K562 (cell line): Measurements from ENCODE around the gene ROM1. TPM values are rescaled to one million over a fixed set of nuclear protein-coding genes. Genes with fewer than 3 reads are reported as not detected.

Experiments used
- BCOR ChIP-seq: fragments of 450-650 bp; IDR thresholded peaks from 2 replicates; pipeline ENCODE4 v1.6.1; 2016
- BHLHE40 ChIP-seq: IDR thresholded peaks from 2 replicates; pipeline ENCODE4 v1.6.1; 2011; ENCODE audit warnings: low read length, improper control_type of control experiment
- BMI1 ChIP-seq: fragments of 150-350 bp; IDR thresholded peaks from 2 replicates; pipeline ENCODE4 v1.6.1; 2014; ENCODE audit warnings: low read length
- ELK3 ChIP-seq: fragments of 450-650 bp; formaldehyde crosslinking; IDR thresholded peaks from 2 replicates; pipeline ENCODE4 v1.4.0; 2020; ENCODE audit warnings: mild to moderate bottlenecking
- ESRRB ChIP-seq: fragments of 250-450 bp; sonication (Bioruptor Pico); IDR thresholded peaks from 2 replicates; pipeline ENCODE4 v1.5.0; 2020; ENCODE audit warnings: mild to moderate bottlenecking, moderate library complexity, borderline replicate concordance
- FOSL1 ChIP-seq: fragments of 200-800 bp; sonication (Bioruptor generic); conservative IDR thresholded peaks from 2 replicates; pipeline ENCODE4 v1.6.1; 2016; ENCODE audit warnings: missing genetic modification characterization, missing compliant biosample characterization
- FUS ChIP-seq: fragments of 200-400 bp; formaldehyde crosslinking; optimal IDR thresholded peaks from 2 replicates; pipeline ENCODE3; 2017; ENCODE audit warnings: low read depth, low read length
- GATAD2B ChIP-seq: fragments of 450-650 bp; IDR thresholded peaks from 2 replicates; pipeline ENCODE4 v1.6.1; 2017; ENCODE audit warnings: mild to moderate bottlenecking, borderline replicate concordance
- MIER1 ChIP-seq: fragments of 450-650 bp; IDR thresholded peaks from 2 replicates; pipeline ENCODE4 v1.6.1; 2016; ENCODE audit warnings: antibody characterized with exemption, mild to moderate bottlenecking, low read depth
- MNT ChIP-seq, 2 experiments: fragments of 450-650 bp; conservative IDR thresholded peaks; 2 replicates each; pipeline ENCODE4 v1.6.1; 2017; ENCODE audit warnings: mild to moderate bottlenecking in 2 of 2, moderate library complexity in 2 of 2
- NFYB ChIP-seq: IDR thresholded peaks from 2 replicates; pipeline ENCODE4 v1.6.1; 2011; ENCODE audit warnings: mild to moderate bottlenecking, moderate library complexity; ENCODE audit not compliant: insufficient read length; ENCODE audit errors: extremely low read depth
- PKNOX1 ChIP-seq: fragments of 450-650 bp; IDR thresholded peaks from 2 replicates; pipeline ENCODE4 v1.6.1; 2016
- POLR2AphosphoS2 ChIP-seq: IDR thresholded peaks from 2 replicates; pipeline ENCODE4 v1.6.1; 2012; ENCODE audit warnings: low read length, improper control_type of control experiment
- RB1 ChIP-seq: fragments of 450-650 bp; IDR thresholded peaks from 2 replicates; pipeline ENCODE4 v1.6.1; 2017; ENCODE audit warnings: low read depth, mild to moderate bottlenecking
- SIN3A ChIP-seq, 2 experiments: fragments of 150-350 bp in 1 of 2; IDR thresholded peaks; 2 replicates each; pipeline ENCODE4 v1.6.1; 2011 to 2016; ENCODE audit warnings: borderline replicate concordance in 2 of 2, low read depth in 2 of 2, low read length in 2 of 2, mild to moderate bottlenecking in 2 of 2, moderate library complexity in 2 of 2; ENCODE audit not compliant: control insufficient read depth in 1 of 2
- SOX6 ChIP-seq: fragments of 450-650 bp; IDR thresholded peaks from 2 replicates; pipeline ENCODE4 v1.6.1; 2014; ENCODE audit warnings: mild to moderate bottlenecking
- TAL1 ChIP-seq: fragments of 450-650 bp; IDR thresholded peaks from 2 replicates; pipeline ENCODE4 v1.6.1; 2016; ENCODE audit warnings: mild to moderate bottlenecking
- UBTF ChIP-seq, 2 experiments: IDR thresholded peaks; 2 replicates each; pipeline ENCODE4 v1.6.1; 2012; ENCODE audit warnings: improper control_type of control experiment in 2 of 2, low read depth in 2 of 2, low read length in 2 of 2, borderline replicate concordance in 1 of 2
- ZBTB9 ChIP-seq: fragments of 450-650 bp; formaldehyde crosslinking; IDR thresholded peaks from 2 replicates; pipeline ENCODE4 v1.4.0; 2020; ENCODE audit warnings: mild to moderate bottlenecking, moderate library complexity
- ZNF584 ChIP-seq: fragments of 200-800 bp; sonication (Bioruptor generic); IDR thresholded peaks from 2 replicates; pipeline ENCODE4 v1.6.1; 2016; ENCODE audit warnings: low read depth, mild to moderate bottlenecking, missing genetic modification characterization, missing compliant biosample characterization
- ZNF766 ChIP-seq: fragments of 200-800 bp; sonication (Bioruptor generic); conservative IDR thresholded peaks from 2 replicates; pipeline ENCODE4 v1.6.1; 2016; ENCODE audit warnings: missing genetic modification characterization, missing compliant biosample characterization
- polyA plus RNA-seq, 8 experiments: library from polyadenylated mRNA; depleted of rRNA in 4 of 8; stranded (reverse) in 5 of 8; unstranded in 3 of 8; fragments of >200 nt; fragmentation: Nextera tagmentation in 2 of 8; fragmentation: Illumina TruSeq in 1 of 8; extraction: Ambion mirVana in 2 of 8; extraction: Trizol in 1 of 8; gene quantifications; 2 replicates each; pipeline versions ENCODE4 v1.2.1 to v1.2.3, GENCODE V29; 2011 to 2014; ENCODE audit warnings: inconsistent platforms in 1 of 8, missing spikeins in 1 of 8
- total RNA-seq, 7 experiments: library from RNA; depleted of rRNA in 6 of 7; stranded (reverse); fragments of >200 nt in 6 of 7; fragmentation: Illumina TruSeq in 2 of 7; extraction: Trizol in 2 of 7; gene quantifications; 2 replicates each; pipeline versions ENCODE4 v1.2.1 to v1.2.3, GENCODE V29; 2011 to 2021; ENCODE audit warnings: low replicate concordance in 1 of 7

Gene ROM1
- total and polyA plus RNA-seq, 9 of the 15 experiments (the other 6 are each of a cell fraction or from before 2014, with no cell fraction given), result 0.75 to 4.0 (median 2.6) TPM

- TF ChIP-seq POLR2AphosphoS2 (0 out of 2 replicates have a peak, but pooled peaks have one; percentile 73), ESRRB (no peak), MNT (conservative IDR thresholded peaks at IDR 0.05) (peak; percentile 68; a peak in 3 of 4 replicates), ZNF766 (CRISPR knock-in tag) (peak; percentile 49; the same call in 1 of the 2 replicates), GATAD2B (no peak), BCOR (peak; percentile 8; the same call in 1 of the 2 replicates), BMI1 (no peak), BHLHE40 (no peak), MIER1 (no peak), SIN3A (IDR thresholded peaks at IDR 0.05; ENCODE audit: borderline replicate concordance in 2 of 2, control insufficient read depth in 1 of 2, low read depth in 2 of 2, low read length in 2 of 2) (0 out of 4 replicates have a peak, but pooled peaks of 1 of the 2 experiments have one; percentile 62), UBTF (IDR thresholded peaks at IDR 0.05; ENCODE audit: borderline replicate concordance in 1 of 2, low read depth in 2 of 2, low read length in 2 of 2) (no peak), TAL1 (no peak), ELK3 (no peak), ZBTB9 (CRISPR knock-in tag) (no peak), PKNOX1 (peak; percentile 44), NFYB (peak; percentile 59), ZNF584 (CRISPR knock-in tag) (no peak), SOX6 (peak; percentile 70), FUS (no peak), FOSL1 (tag) (peak; percentile 34; the same call in 1 of the 2 replicates), RB1 (no peak)
Measured at GRCh38 chr11:62599069-62599696, 13.9 kb upstream of the ROM1 start (continued).
